ELR (cell line): Measurements from ENCODE around the gene LRRC74B.

Experiments
- DNase-seq: peaks from one replicate; pipeline ENCODE4 v3.0.0-alpha.2; 2015; ENCODE audit warnings: low read depth

The LRRC74B gene

DNA sequence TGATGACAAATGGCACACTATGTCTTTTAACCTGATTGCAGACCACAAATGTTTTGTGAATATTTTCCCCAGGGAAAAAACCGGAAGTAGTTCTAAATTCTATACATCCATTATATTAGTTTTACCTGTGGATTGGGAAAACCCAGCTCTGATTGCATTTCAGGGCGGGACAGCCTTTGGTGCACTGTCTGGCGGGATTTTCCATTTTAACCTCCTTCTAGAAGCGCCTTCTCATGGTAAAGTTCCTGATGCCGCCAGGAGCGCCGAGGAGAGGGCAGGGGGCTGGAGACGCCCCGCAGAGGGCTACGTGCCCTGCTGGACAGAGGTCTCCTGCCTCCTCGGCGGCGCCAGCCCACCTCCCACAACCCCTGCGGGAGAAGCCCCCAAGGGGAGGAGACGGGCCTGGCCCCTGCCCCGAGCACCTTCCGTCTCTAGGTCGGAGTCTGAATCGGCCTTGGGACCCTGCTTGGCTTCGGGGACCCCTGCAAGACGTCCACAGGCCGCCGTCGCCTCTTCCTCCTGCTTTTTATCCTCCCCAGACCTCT lies 32.0 kb upstream of the LRRC74B start:
- no peak for DNase-seq

DNA sequence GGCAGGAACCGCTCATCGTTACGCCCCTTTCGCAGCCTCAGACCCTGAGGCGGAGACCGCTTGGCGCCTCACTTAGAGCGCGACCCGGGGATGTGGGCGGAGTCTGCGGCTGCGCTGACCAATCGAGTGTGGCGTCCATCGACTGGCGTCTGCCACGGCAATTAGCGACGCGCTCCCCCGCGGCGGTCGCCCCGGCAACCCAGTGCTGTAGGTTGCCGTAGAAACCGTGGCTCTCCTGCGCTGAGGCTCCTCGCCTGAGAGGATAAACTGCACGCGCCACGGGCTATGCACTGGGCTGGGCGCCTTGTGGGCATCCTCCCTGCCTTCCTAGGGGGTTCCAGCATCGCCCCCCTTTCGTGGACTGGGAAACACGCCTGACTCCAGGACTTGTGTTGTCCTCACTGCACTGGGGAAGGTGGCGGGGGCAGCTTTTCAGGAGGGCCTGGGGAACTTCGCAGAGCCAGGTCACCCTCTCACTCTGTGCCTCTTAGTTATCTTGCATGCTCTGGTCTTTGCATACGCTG lies 31.5 kb upstream of the LRRC74B start:
- DNase-seq = peak; percentile 97

DNA sequence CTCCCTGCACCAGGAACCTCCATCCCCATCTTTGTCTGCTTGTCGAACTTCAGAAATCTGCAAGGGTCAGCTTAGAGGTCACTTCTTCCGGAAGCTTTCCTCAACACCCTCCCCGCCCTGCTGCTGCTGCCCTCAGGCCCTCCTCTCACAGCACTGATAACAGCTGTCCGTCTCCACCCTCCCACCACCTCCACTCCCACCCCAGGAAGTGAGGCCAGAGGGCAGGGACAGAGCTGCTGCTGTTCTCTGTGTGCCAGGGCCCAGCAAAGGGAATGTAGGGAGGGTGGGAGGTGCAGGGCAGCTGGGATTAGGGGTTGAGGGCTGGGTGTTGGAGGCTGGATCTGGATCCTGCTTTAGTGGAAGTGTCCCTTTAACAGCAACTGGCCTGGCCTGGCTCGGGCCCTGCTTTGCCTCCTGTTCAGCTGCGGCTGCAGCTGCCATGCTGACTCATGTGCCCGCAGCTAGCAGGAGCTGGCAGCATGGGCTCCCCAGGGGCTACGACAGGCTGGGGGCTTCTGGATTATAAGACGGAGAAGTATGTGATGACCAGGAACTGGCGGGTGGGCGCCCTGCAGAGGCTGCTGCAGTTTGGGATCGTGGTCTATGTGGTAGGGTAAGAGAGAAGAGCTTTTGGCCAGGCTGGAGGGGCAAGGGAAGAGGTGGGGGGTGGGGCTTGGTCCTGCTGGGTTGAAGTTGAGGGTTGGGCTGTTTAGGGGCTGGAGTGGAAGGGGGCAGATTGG lies 30.9 kb upstream of the LRRC74B start, which contains the start of gene P2RX6:
Gene P2RX6 (plus strand): TSS at position 440 of the 740 bp plus-strand sequence. CDS start 10 bp downstream, at position 450.
- peak; percentile 54 for DNase-seq

DNA sequence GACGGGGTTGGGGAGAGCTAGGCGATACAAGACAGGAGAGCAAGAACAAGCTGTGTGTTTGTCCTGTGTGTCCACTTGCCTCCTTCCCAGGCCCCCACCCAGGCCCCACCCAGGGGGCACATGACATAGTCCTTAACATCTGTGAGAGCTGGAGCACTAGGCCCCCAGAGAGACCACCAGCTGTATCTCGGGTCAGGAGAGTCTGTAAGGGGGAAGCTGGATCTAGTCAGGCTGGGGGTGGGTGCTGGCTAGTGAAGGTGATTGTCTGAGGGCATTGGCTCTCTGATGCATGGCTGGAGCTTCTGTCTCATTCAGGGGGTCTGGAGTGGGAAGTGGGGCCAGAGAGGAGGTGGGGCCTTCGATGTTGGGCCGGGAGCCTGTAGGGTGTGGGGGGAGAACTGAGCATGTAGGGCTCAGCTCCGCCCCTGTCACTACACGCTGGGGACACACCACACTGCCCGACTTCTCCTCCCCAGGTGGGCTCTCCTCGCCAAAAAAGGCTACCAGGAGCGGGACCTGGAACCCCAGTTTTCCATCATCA lies 30.2 kb upstream of the LRRC74B start:
- no peak for DNase-seq

DNA sequence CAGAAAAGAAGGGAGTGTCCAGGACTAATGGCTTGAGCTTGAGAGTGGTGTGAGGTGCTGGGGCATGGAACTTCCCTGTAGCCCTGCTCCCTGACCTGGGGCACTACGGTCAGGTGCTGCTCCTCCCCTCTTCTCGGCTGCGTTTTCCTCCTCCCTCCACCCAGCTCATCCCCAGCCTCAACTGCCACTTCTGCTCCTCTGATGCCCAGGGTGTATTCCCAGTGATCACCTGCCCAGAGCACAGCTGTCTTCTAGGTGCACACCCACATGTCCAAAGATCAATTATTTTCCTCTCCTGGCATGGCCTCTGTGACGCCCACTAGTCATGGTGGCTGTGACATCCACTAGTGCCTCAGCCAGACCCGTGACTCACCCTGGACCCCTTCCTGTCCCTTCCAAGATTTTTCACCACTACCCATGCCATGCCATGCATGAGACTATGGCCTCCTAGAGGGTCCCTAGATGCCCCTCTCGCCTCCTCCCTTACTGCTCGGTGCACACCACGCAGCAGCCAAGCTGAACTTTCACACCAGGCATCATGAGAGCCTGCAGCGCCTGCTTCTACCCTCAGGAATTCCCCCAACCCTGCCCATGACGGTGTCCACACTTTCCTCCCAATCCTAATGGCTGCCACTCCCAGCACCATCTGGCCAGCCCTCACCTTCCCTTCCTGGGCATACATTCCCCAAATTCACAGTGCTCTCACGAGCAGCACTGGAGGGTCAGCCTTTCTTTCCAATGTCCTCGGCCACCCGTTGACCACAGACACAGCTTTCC lies 28.9 kb upstream of the LRRC74B start:
- no peak for DNase-seq

DNA sequence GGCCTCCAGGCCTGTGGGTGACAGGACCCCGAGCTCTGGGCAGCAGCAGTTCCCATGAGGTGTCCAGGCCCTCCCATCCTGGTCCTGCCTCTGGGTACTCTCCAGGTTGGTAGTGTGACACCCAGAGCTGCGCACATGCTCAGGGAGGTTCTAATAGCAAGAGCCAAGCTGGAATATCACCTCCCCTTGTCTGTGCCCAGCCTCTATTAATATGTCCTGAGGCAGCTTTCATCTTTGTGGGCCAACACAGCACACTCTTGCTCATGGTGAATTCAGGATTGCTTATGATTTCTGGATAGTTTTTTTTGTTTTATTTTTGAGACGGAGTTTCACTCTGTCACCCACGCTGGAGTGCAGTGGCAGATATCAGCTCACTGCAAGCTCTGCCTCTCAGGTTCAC lies 27.4 kb upstream of the LRRC74B start:
- DNase-seq = no peak

DNA sequence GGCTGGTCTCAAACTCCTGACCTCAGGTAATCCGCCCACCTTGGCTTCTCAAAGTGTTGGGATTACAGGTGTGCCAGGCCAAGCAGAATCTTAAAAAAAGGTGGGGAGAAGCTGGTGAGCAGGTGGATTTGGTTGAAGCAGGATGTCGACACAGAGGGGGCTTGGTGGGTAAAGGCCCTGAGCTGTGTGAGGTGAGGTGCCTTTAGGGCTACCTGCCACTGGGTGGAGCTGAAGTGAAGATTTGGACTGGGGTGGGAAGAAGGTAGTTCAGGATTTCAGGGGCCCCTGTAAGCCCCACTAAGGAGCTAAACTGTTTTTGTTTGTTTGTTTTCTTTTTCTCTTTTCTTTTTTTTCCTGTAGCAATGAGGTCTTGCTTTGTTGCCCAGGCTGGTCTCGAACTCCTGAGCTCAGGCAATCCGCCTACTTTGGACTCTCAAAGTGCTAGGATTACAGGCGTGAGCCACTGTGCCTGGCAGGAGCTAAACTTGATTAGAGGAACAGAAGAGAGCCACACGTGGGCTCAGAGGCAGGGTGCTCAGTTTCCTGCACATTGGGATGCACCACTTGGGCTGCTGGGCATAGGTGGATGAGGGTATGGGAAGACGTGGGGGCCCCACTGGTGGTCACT lies 24.8 kb upstream of the LRRC74B start:
- peak; percentile 55 for DNase-seq

DNA sequence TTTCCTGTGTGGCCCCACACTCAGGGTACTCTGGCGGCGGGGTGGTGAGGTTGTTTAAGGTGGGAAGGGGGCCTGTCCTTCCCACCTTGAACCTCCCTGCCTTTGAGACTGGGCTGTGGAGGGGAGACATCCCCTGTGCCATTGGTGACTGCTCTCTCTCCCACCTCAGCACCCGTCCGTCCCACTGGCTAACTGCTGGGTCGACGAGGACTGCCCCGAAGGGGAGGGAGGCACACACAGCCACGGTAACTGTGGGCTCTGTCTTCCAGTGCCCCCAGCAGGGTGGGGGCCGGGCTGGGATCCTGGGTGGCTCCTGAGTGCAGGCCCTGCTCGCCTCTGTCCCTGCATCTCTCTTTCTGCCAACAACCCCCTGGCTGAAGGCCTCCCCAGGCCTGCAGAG lies 23.2 kb upstream of the LRRC74B start:
- DNase-seq = no peak

DNA sequence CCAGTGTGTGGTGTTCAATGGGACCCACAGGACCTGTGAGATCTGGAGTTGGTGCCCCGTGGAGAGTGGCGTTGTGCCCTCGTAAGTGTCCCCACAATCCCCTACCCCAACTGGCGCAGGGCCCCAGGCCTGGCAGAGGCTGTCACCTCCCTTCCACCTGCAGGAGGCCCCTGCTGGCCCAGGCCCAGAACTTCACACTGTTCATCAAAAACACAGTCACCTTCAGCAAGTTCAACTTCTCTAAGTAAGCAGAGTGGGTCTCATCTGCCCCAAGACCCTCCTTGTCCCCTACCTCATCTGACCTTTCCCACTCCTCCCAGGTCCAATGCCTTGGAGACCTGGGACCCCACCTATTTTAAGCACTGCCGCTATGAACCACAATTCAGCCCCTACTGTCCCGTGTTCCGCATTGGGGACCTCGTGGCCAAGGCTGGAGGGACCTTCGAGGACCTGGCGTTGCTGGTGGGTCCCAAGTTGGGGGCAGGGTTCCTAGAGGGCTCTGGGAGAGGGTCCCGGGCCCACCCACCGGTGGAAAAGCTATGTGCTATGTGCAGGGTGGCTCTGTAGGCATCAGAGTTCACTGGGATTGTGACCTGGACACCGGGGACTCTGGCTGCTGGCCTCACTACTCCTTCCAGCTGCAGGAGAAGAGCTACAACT lies 22.7 kb upstream of the LRRC74B start:
- DNase-seq = no peak

DNA sequence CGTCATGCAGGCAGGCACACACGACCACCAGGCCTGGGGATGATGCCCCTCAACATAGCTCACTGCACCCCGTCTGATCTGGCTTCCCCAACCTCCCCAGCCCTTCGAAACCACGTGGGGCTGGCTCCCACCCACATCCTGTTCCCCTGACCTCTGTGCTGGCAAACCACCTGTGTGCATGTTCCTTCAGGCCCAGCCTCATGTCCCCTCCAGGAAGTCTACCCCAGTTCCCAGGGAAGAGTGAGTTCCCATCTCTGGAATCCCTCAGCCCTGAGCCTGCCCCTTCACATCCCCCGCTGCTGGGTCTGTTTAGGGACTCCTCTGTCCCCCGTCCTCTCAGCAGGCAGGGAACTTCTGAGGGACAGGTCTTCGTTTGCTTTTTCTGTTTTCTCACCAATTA lies 20.5 kb upstream of the LRRC74B start:
- no peak for DNase-seq

DNA sequence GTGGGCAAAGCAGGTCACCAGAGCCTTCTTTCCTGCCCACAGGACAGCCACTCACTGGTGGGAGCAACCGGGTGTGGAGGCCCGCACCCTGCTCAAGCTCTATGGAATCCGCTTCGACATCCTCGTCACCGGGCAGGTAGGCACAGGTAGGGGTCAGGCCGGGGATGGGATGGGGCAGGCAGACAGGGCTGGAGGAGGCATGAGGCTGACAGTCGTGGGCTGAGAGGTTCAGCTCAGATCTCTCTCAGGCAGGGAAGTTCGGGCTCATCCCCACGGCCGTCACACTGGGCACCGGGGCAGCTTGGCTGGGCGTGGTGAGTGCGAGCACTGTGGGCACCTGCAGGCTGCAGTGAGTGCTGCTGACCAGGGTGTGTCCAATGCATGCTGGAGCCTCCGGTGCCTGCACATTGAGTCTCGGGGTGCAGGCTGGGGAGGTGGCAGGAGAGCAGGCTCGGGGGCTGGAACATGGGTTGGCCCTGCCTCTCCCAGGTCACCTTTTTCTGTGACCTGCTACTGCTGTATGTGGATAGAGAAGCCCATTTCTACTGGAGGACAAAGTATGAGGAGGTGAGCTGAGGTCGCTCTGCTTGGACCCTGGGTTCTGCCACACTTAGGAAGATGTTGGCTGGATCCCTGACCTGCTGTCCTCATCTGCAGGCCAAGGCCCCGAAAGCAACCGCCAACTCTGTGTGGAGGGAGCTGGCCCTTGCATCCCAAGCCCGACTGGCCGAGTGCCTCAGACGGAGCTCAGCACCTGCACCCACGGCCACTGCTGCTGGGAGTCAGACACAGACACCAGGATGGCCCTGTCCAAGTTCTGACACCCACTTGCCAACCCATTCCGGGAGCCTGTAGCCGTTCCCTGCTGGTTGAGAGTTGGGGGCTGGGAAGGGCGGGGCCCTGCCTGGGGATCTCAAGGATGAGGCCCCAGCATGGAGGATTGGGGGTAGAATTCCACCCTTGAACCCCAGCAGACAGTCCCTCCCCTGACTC lies 19.7 kb upstream of the LRRC74B start:
- no peak for DNase-seq

DNA sequence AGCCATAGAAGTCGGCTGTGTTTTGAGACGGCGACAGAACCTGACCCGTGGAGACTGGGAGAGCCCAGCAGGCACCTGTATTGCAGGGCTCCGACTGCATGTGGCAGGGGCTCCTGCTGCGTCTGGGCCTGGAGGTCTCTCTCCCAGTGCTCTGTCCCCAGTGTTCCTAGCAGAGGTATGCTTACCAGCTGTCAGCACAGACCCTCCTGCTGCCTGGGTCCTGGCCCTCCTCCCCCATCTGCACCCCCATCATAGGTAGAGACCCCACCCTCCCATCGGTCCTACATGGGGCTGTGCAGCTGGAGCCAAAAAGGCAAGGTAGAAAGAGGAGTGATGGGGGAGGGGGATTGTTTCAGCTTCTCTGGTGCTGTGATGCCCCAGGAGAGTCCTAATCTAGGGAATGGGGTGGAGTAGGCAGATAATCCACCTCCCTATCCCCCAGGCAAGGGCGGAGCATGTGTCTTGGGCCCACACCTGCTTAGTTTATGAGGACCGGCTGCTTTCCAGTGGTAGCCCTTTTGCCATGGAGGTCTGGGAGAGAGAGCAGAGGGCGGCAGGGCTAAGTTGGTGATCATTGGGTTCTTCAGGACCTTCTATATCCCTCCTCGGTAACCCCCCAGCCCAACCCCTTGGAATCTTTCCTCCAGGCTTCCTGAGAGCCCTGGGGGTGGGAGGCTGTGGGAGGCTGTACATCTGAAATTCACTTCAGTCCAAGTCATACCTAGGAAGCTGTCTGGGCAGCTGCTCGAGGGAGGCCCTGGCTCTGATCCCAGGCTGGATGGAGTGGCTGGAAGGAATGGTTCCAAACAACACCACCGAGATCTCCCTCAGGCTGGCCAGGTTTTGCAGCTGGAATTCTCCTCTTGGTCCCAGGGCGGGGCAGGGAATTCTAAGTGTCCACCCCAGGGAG lies 18.7 kb upstream of the LRRC74B start:
- DNase-seq = no peak

DNA sequence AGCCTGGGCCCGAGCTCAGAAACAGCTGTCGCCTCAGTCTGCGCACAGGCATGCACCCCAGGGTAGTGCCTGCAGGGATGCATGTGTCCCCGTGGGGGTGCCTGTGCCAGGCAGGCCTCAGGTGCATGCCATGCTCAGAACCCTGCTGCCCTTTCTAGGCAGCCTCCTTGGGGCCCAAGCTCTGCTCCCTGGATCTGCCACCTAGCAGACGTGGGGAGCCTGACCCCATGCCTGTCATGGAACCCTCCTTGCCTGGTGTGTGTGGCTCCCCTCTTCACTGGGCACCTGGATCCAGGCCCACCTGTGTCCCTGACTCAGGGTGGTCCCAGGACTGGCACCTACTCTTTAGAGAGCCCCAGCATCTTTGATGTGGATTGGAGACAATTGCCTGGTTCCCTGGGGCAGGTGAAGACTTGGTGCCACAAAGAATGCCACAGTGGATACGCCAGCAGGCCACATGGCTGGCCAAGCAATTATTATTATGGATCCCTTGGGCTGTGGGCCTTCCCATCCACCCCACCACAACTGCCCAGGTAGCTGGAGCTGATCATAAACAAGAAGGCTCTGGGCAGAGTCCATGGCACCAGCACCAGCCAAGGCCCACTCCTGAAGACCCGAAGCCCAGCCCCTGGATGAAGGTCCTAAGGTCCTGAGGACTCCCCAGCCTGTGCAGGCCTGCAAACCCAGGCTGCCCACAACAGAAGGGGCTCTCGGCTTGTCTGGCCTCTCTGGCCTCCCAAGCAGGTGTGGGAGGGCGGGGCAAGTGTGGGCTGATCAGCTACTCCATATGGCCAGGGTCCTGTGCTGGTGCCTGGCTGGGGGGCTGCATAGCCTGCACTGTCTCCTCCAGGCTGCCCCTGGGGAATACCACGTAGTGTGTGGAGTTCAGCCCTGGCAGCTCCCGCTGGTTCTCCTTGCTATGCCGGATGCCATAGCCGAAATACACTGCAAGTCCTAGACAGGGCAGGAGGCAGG lies 17.2 kb upstream of the LRRC74B start:
- no peak for DNase-seq

DNA sequence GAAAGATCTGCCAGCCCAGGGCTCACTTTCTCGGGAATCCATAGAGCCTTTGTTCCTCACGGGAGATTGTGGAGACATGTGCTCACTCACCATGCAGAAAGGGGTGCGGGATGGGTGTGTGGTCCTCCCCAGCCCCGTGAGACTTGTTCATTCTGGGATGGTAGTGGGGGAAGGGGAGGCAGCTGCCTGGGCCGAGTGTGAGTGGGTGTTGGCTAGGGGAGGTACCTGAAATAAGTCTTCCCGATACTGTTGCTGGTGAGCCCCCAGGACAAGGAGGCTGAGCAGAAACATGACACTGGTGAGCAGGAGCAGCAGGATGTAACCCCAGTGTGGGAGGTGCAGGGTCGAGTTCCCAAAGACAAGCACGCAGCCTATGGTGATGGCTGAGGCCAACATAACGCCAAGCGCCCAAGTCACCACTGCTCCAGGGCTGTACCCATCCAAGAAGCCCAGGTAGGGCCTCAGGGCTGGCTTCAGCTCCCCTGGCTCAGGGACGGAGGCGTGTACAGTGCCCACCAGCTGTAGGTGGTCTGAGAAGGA lies 16.2 kb upstream of the LRRC74B start:
- DNase-seq = no peak

DNA sequence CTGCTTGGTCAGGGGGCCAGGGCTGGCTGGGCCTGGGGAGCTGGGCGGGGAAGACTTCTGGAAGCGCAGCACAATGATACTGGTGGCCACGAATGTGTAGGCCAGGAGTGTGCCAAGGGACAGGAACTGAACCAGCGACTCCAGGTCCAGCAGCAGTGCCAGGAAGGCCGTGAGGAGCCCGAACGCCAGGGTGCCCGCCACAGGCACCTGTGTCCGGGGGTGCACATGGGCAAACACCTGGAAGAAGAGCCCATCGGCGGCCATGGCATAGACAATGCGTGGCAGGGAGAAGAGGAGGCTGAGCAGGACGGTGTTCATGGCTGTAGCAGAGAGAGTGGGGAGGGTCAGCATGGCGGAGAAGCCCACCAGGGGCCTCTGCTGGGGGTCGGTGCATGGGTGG lies 15.7 kb upstream of the LRRC74B start:
- no peak for DNase-seq

DNA sequence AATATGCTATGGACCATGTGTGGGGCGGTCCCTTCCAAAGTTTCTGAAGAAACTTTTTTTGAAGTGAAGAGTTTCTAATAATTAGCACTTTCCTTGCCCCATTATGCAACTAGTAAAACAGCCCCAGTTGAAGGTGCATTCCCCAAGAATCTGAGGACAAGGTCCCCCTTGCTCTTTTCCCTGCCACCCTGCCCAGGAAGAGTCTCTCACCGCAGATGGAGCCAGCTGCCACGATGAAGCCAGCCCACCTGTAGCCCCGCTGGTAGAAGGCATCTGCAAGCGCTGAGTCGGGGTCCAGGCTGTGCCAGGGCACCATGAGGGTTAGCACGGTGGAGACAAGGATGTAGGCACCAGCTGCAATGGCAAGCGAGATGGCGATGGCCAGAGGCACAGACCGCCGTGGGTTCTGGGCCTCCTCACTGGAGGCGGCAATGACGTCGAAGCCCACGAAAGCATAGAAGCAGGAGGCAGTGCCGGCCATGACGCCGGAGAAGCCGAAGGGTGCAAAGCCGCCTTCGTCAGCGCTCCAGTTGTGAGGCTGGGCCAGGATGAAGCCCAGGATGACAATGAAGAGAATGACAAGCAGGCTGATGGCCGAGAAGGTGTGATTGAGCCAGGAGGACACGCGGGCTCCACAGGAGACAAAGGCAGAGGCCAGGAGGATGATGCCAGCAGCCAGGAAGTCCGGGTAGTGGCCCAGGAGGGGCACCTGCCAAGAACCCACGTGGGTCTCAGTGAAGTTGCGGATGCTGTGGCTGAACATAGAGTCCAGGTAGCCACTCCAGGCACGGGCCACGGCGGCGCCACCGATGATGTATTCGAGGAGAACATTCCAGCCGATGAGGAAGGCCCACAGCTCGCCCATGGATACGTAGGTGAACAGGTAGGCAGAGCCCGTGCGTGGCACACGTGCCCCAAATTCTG lies 14.9 kb upstream of the LRRC74B start:
- DNase-seq = no peak
